HG03457 (cell line): ENCODE data around the gene RGS19.

Experiments
- ATAC-seq: cut with Tn5 transposase; IDR thresholded peaks from one replicate; pipeline ENCODE4 v1.9.1; 2021; ENCODE audit warnings: moderate number of reproducible peaks; ENCODE audit not compliant: unreplicated experiment

The RGS19 gene

GRCh38 chr20:64108731-64109681 lies 29.7 kb upstream of the RGS19 start:
- no peak for ATAC-seq

- ATAC-seq = no peak
These were observed 28.6 kb upstream of the RGS19 start for GRCh38 chr20:64107736-64108457.

- ATAC-seq = no peak
These were observed 27.8 kb upstream of the RGS19 start, which contains the start of gene NPBWR2 for GRCh38 chr20:64106981-64107735. Gene NPBWR2, minus strand, starts transcription at chr20:64107565. Its CDS starts 734 bp downstream, at chr20:64106831.

- no peak for ATAC-seq
These were observed 27.2 kb upstream of the RGS19 start for GRCh38 chr20:64106435-64106961.

DNA sequence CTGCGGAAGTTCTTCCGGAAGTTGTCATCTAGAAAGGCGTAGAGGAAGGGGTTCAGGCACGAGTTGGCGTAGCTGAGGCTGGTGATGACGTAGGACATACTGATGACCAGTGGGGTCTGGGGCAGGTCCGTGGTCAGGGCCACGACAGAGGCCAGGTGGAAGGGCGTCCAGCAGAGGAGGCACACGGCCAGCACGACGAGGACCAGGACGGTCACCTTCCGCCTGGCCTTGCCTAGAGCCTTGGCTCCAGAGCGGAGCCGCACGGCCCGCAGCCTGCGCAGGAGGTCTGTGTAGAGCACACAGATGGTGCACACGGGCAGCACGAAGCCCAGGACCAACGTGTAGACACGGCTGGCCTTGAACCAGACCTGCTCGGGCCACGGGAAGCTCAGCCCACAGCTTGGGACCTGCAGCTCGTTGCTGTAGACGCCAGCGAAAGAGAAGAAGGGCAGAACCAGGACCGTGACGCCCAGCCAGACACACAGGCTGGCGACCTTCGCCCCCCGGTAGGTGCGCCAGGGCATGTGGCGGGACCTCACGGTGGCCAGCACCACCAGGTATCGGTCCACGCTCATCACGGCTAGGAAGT lies 26.6 kb upstream of the RGS19 start:
- no peak for ATAC-seq

- ATAC-seq = no peak
These were observed 25.5 kb upstream of the RGS19 start for GRCh38 chr20:64104667-64105451.

GRCh38 chr20:64103871-64104666 lies 24.8 kb upstream of the RGS19 start:
- ATAC-seq = no peak

GRCh38 chr20:64102647-64103354 lies 23.5 kb upstream of the RGS19 start:
- no peak for ATAC-seq

- no peak for ATAC-seq
These were observed 22.7 kb upstream of the RGS19 start for GRCh38 chr20:64101731-64102621.

DNA sequence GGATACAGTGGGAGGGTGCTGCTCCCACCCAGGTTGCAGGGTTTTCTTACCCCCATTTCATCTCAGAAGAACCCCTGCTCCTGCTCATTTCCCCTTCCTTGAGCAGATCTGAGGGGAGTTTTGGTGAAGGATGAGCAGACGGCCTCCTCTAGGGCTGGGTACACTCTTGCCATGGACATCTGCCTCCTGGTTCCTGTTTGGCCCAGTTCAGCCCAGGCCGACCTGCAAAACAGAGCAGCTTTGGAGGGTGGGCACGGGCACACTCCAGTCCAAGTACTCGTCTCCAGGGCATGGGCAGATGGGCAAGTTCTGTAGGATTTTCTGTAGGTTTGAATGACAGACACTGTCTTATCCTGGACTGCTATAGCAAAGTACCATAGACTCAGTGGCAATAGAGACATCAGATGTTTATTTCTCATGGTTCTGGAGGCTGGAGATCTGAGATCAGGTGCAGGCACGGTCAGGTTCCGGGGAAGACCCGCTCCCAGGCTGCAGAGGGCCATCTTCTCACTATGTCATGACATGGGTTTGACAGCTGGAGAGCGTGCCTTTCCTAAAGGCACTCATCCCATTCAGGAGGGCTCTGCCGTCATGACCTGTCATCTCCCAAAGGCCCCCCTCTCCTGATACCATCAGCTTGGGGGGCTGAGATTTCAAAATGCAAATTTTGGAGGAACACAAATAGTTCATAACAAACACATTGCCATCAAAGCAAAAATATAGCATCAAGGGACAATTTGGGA lies 21.8 kb upstream of the RGS19 start:
- no peak for ATAC-seq

GRCh38 chr20:64100566-64100888 lies 21.2 kb upstream of the RGS19 start:
- ATAC-seq = no peak

DNA sequence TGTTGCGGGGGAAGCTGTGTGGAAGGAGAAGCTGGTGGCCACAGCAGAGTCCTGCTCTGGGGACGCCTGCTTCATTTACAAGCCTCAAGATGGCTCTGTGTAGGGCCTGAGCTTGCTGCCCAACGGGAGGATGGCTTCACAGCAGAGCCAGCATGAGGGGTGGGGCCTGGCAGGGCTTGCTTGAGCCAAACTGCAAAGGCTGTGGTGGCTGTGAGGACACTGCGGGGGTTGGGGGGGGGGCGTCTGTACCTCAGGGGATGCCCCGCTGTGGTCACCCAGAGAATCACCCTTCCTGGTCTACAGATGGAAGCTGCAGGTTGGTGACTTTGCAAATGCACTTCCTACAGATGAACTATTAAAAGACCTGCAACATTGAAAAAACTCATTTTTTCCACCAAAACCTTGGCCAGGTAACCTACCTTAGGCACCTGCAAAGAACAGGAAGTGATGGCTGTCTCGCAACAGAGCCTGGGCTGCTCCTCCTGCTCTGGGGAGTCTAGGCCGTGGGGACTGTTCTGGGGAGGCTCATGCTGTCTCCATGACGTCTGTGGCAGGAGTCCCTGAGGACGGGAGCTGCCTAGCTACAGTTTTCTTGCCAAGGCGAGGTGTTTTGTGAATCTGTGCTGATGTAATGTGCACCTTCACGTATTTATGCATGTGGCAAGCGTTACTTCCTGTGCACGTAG lies 20.7 kb upstream of the RGS19 start:
- ATAC-seq = no peak

- ATAC-seq = no peak
These were observed 19.9 kb upstream of the RGS19 start for GRCh38 chr20:64099086-64099786.

- ATAC-seq = no peak
These were observed 19.2 kb upstream of the RGS19 start for GRCh38 chr20:64098471-64099013.

DNA sequence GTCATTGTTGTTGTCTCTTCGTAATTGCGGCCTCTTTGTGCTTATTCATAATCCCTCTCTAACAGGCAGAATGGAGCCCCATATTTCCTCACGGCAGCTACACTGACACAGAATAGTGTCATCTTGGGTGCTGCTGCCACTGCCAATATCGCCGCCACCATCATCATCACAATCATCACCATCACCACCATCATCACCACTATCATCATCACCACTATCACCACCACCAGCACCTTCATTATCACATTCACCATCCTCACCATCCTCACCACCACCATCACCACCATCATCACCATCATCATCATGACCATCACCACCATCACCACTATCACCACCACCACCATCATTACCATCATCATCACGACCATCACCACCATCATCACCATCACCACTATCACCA lies 17.2 kb upstream of the RGS19 start:
- ATAC-seq = no peak
